IMR-90 (cell line): Measurements from ENCODE around the gene COL2A1. TPM values are rescaled to one million over a fixed set of nuclear protein-coding genes. Genes with fewer than 3 reads are reported as not detected.

Experiments used
- ATAC-seq: fragments of 200-7000 bp; cut with Tn5 transposase; 2 replicates; pipeline ENCODE4 v1.9.1; 2020; ENCODE audit warnings: low read depth, mild to moderate bottlenecking, moderate library complexity
- BruUV-seq: library from RNA; stranded (reverse); fragments of 400-500 nt; replicated peaks from 2 replicates; lab custom pipeline; 2021; lab: Mats Ljungman, UMichigan
- CTCF ChIA-PET: fragments of 300-600 bp; formaldehyde crosslinking; extraction: SDS; loops from one replicate; lab custom pipeline; 2021; ENCODE audit warnings: antibody characterized with exemption; lab: Yijun Ruan, JAX
- POLR2A ChIA-PET: fragments of 300-600 bp; sonication (Branson Sonifier 250); formaldehyde crosslinking; loops from one replicate; lab custom pipeline; 2022; ENCODE audit warnings: antibody characterized with exemption; ENCODE audit not compliant: unreplicated experiment; lab: Charles Lee
- DNase-seq: peaks from one replicate; pipeline ENCODE4 v3.0.0; 2013
- H2AFZ ChIP-seq: replicated peaks from 2 replicates; pipeline ENCODE3; 2013; ENCODE audit warnings: low read length, mild to moderate bottlenecking; ENCODE audit not compliant: poor library complexity
- H2AK5ac ChIP-seq: 2 replicates; pipeline ENCODE4 v1.6.1; 2013; ENCODE audit warnings: low read depth, low read length, inconsistent platforms
- H2AK9ac ChIP-seq: replicated peaks from 2 replicates; pipeline ENCODE3; 2013; ENCODE audit warnings: mild to moderate bottlenecking, low read depth, low read length, moderate library complexity; ENCODE audit not compliant: poor library complexity
- H2BK120ac ChIP-seq: 2 replicates; pipeline ENCODE4 v1.6.1; 2013; ENCODE audit warnings: low read depth, low read length, inconsistent platforms
- H2BK15ac ChIP-seq: 3 replicates; pipeline ENCODE4 v1.6.1; 2013; ENCODE audit warnings: low read depth, low read length, inconsistent platforms
- H2BK20ac ChIP-seq: 2 replicates; pipeline ENCODE4 v1.6.1; 2013; ENCODE audit warnings: low read depth, mild to moderate bottlenecking, inconsistent platforms, low read length, moderate library complexity
- H2BK5ac ChIP-seq: 2 replicates; pipeline ENCODE4 v1.6.1; 2013; ENCODE audit warnings: mild to moderate bottlenecking, low read depth, low read length, inconsistent platforms; ENCODE audit not compliant: poor library complexity, severe bottlenecking
- H3K14ac ChIP-seq: replicated peaks from 2 replicates; pipeline ENCODE4 v1.6.1; 2013; ENCODE audit warnings: low read depth, low read length, inconsistent platforms
- H3K18ac ChIP-seq: 2 replicates; pipeline ENCODE4 v1.6.1; 2013; ENCODE audit warnings: low read depth, low read length, control low read depth
- H3K23ac ChIP-seq: 2 replicates; pipeline ENCODE4 v1.6.1; 2013; ENCODE audit warnings: low read depth, low read length, inconsistent platforms
- H3K27ac ChIP-seq: 2 replicates; pipeline ENCODE4 v1.5.1; 2013; ENCODE audit warnings: mild to moderate bottlenecking, control low read depth, low read length; ENCODE audit not compliant: insufficient read depth
- H3K27me3 ChIP-seq: 2 replicates; pipeline ENCODE4 v1.6.1; 2013; ENCODE audit warnings: low read length; ENCODE audit not compliant: control insufficient read depth, insufficient read depth
- H3K36me3 ChIP-seq: 2 replicates; pipeline ENCODE4 v1.6.1; 2013; ENCODE audit warnings: low read length, mixed read lengths; ENCODE audit not compliant: control insufficient read depth, insufficient read depth
- H3K4ac ChIP-seq: 2 replicates; pipeline ENCODE4 v1.6.1; 2013; ENCODE audit warnings: low read depth, low read length, inconsistent platforms
- H3K4me1 ChIP-seq: 2 replicates; pipeline ENCODE4 v1.6.1; 2013; ENCODE audit warnings: low read length, mixed read lengths; ENCODE audit not compliant: control insufficient read depth, insufficient read depth
- H3K4me2 ChIP-seq: 2 replicates; pipeline ENCODE4 v1.6.1; 2013; ENCODE audit warnings: low read depth, mild to moderate bottlenecking, control low read depth, low read length, moderate library complexity
- H3K4me3 ChIP-seq: 2 replicates; pipeline ENCODE4 v1.5.1; 2013; ENCODE audit warnings: low read depth, mild to moderate bottlenecking, control low read depth, low read length, moderate library complexity; ENCODE audit not compliant: insufficient read depth
- H3K56ac ChIP-seq: 2 replicates; pipeline ENCODE4 v1.6.1; 2013; ENCODE audit warnings: low read length, inconsistent platforms; ENCODE audit not compliant: insufficient read depth; ENCODE audit errors: extremely low read depth
- H3K79me1 ChIP-seq, 2 experiments: 2 replicates each; pipeline ENCODE4 v1.6.1; 2013; ENCODE audit warnings: low read length in 2 of 2, inconsistent platforms in 1 of 2, low read depth in 1 of 2
- H3K9ac ChIP-seq: 2 replicates; pipeline ENCODE4 v1.6.1; 2013; ENCODE audit warnings: low read depth, low read length, control low read depth
- H3K9me1 ChIP-seq: 2 replicates; pipeline ENCODE4 v1.6.1; 2013; ENCODE audit warnings: low read length, inconsistent platforms; ENCODE audit not compliant: insufficient read depth
- H3K9me3 ChIP-seq: 2 replicates; pipeline ENCODE4 v1.6.1; 2013; ENCODE audit warnings: low read length; ENCODE audit not compliant: control insufficient read depth, insufficient read depth
- H4K20me1 ChIP-seq: 2 replicates; pipeline ENCODE4 v1.6.1; 2013; ENCODE audit warnings: low read length, inconsistent platforms; ENCODE audit not compliant: insufficient read depth
- H4K5ac ChIP-seq: 2 replicates; pipeline ENCODE4 v1.6.1; 2013; ENCODE audit warnings: mild to moderate bottlenecking, low read depth, low read length, control low read depth
- H4K8ac ChIP-seq, 2 experiments: 2 replicates each; pipeline ENCODE4 v1.6.1; 2013; ENCODE audit warnings: low read depth in 2 of 2, low read length in 2 of 2, control low read depth in 1 of 2, inconsistent platforms in 1 of 2
- H4K91ac ChIP-seq: 2 replicates; pipeline ENCODE4 v1.6.1; 2013; ENCODE audit warnings: low read depth, low read length, inconsistent platforms; ENCODE audit not compliant: insufficient read depth
- BHLHE40 ChIP-seq: fragments of 150-350 bp; IDR thresholded peaks from 2 replicates; pipeline ENCODE4 v1.6.1; 2016; ENCODE audit warnings: mild to moderate bottlenecking, low read depth, low read length
- CEBPB ChIP-seq: IDR thresholded peaks from 2 replicates; pipeline ENCODE4 v1.6.1; 2012; ENCODE audit warnings: low read depth, low read length, improper control_type of control experiment
- CHD1 ChIP-seq: IDR thresholded peaks from 2 replicates; pipeline ENCODE4 v1.6.1; 2012; ENCODE audit warnings: low read depth, low read length, improper control_type of control experiment
- CTCF ChIP-seq: conservative IDR thresholded peaks from 2 replicates; pipeline ENCODE4 v1.5.1; 2012; ENCODE audit warnings: mild to moderate bottlenecking, low read depth, low read length, improper control_type of control experiment
- ELK1 ChIP-seq: fragments of 150-350 bp; IDR thresholded peaks from 2 replicates; pipeline ENCODE4 v1.6.1; 2016; ENCODE audit warnings: low read depth, mild to moderate bottlenecking, low read length, moderate library complexity, borderline replicate concordance
- FOS ChIP-seq: fragments of 150-350 bp; IDR thresholded peaks from 2 replicates; pipeline ENCODE4 v1.6.1; 2016; ENCODE audit warnings: low read depth, low read length
- MAFK ChIP-seq: IDR thresholded peaks from 2 replicates; pipeline ENCODE4 v1.6.1; 2012; ENCODE audit warnings: low read depth, low read length, improper control_type of control experiment
- MAZ ChIP-seq: IDR thresholded peaks from 2 replicates; pipeline ENCODE4 v1.6.1; 2012; ENCODE audit warnings: low read depth, mild to moderate bottlenecking, low read length, improper control_type of control experiment, moderate library complexity, borderline replicate concordance
- MXI1 ChIP-seq: IDR thresholded peaks from 2 replicates; pipeline ENCODE4 v1.6.1; 2012; ENCODE audit warnings: low read depth, mild to moderate bottlenecking, low read length, moderate library complexity, borderline replicate concordance
- NFE2L2 ChIP-seq: fragments of 150-350 bp; IDR thresholded peaks from 2 replicates; pipeline ENCODE4 v1.6.1; 2016; ENCODE audit warnings: low read depth, mild to moderate bottlenecking, low read length
- POLR2A ChIP-seq: IDR thresholded peaks from 2 replicates; pipeline ENCODE4 v1.6.1; 2012; ENCODE audit warnings: mild to moderate bottlenecking, low read depth, low read length
- RAD21 ChIP-seq: IDR thresholded peaks from 2 replicates; pipeline ENCODE4 v1.6.1; 2012; ENCODE audit warnings: low read length, improper control_type of control experiment
- RCOR1 ChIP-seq: IDR thresholded peaks from 2 replicates; pipeline ENCODE4 v1.6.1; 2012; ENCODE audit warnings: mild to moderate bottlenecking, low read length, improper control_type of control experiment; ENCODE audit not compliant: insufficient replicate concordance
- RFX5 ChIP-seq: IDR thresholded peaks from 2 replicates; pipeline ENCODE4 v1.8.0; 2012; ENCODE audit warnings: low read depth, mild to moderate bottlenecking, low read length, moderate library complexity
- SMC3 ChIP-seq: fragments of 150-350 bp; IDR thresholded peaks from 2 replicates; pipeline ENCODE4 v1.6.1; 2016; ENCODE audit warnings: low read depth, mild to moderate bottlenecking, antibody characterized with exemption, low read length, moderate library complexity
- whole genome bisulfite sequencing, 2 experiments: methylation state at CpG; one replicate each; pipeline versions ENCODE4 v1.1.5 to v1.1.7; 2013; ENCODE audit warnings: missing lambda C conversion rate in 2 of 2; ENCODE audit not compliant: insufficient read length in 1 of 2; ENCODE audit errors: extremely low coverage in 2 of 2; 5-methylcytosine and 5-hydroxymethylcytosine counted together
- dilution Hi-C: fragments of 300-500 bp; cut with HindIII; formaldehyde crosslinking; loops from one replicate; pipeline ENCODE4 v1.14.3; 2018; ENCODE audit warnings: low sequenced_read_pairs; ENCODE audit not compliant: unreplicated experiment
- in situ Hi-C: fragments of 300-500 bp; cut with MboI; formaldehyde crosslinking; loops from 3 replicates; pipeline ENCODE4 v1.14.3; 2019; ENCODE audit warnings: low sequenced_read_pairs, inconsistent platforms, mixed read lengths
- intact Hi-C: fragments of 100-400 bp; cut with micrococcal nuclease; formaldehyde crosslinking; loops from 2 replicates; pipeline ENCODE4 v1.10.0; 2022
- polyA plus RNA-seq, 3 experiments: library from polyadenylated mRNA; depleted of rRNA; stranded (reverse); fragments of >200 nt; gene quantifications; 2 replicates each; pipeline ENCODE4 v1.2.3, GENCODE V29; 2012; ENCODE audit warnings: low replicate concordance in 1 of 3
- total RNA-seq: library from RNA; depleted of rRNA; stranded (reverse); fragments of >200 nt; gene quantifications from 2 replicates; pipeline ENCODE4 v1.2.3, GENCODE V29; 2012
- TF ChIP-seq, protein P1 (sequence below): fragments of 150-350 bp; IDR thresholded peaks from 2 replicates; pipeline ENCODE4 v1.6.1; 2017; ENCODE audit warnings: mild to moderate bottlenecking, antibody characterized with exemption, low read length, low read depth

COL2A1 gene
- total and polyA plus RNA-seq, 2 of the 4 experiments (the other 2 are of a cell fraction): 0.05 TPM; not detected in 1

- no peak overlapping the region for H3K4me3 ChIP-seq
- H3K9me1 ChIP-seq: no peaks in the 10 kb centered on the region
- dilution Hi-C loops (no loop called here), intact Hi-C loops (no loop called here), in situ Hi-C loops (no loop called here)
- no peak overlapping the region for H3K9ac ChIP-seq
- H4K20me1 ChIP-seq: no peaks in the 10 kb centered on the region
- no peak overlapping the region for H2AK9ac ChIP-seq
- no peak overlapping the region for H2AK5ac ChIP-seq
- H3K27me3 ChIP-seq: peaks cover 54% of the 10 kb centered on the region
- no peak overlapping the region for H4K5ac ChIP-seq
- H2BK120ac ChIP-seq: no peak overlapping the region
- H3K79me1 ChIP-seq: no peaks in the 10 kb centered on the region
- H2AFZ ChIP-seq: no peak overlapping the region
- no peak overlapping the region for H3K23ac ChIP-seq
- no peak overlapping the region for H2BK15ac ChIP-seq
- POLR2A ChIA-PET: no interaction called here
- H3K14ac ChIP-seq: no peak overlapping the region
- BruUV-seq: no TSS peak
- no peak overlapping the region for H4K91ac ChIP-seq
- ATAC-seq (no peak), DNase-seq (no peak)
- no peak overlapping the region for H3K18ac ChIP-seq
- no peak overlapping the region for H3K4me2 ChIP-seq
- H3K56ac ChIP-seq: no peak overlapping the region
- no peaks in the 10 kb centered on the region for H3K4me1 ChIP-seq
- H3K4ac ChIP-seq: no peak overlapping the region
- no peak overlapping the region for H2BK20ac ChIP-seq
- H3K9me3 ChIP-seq: no peaks in the 10 kb centered on the region
- TF ChIP-seq CTCF (no peak), RFX5 (no peak), CHD1 (no peak), MAFK (no peak), RAD21 (no peak), MXI1 (no peak), NFE2L2 (no peak), CEBPB (no peak), BHLHE40 (no peak), RCOR1 (no peak), ELK1 (no peak), POLR2A (no peak), FOS (no peak), SMC3 (no peak), MAZ (no peak)
- TF ChIP-seq, protein P1, sequence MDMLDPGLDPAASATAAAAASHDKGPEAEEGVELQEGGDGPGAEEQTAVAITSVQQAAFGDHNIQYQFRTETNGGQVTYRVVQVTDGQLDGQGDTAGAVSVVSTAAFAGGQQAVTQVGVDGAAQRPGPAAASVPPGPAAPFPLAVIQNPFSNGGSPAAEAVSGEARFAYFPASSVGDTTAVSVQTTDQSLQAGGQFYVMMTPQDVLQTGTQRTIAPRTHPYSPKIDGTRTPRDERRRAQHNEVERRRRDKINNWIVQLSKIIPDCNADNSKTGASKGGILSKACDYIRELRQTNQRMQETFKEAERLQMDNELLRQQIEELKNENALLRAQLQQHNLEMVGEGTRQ: no peak
- CTCF ChIA-PET: no interaction called here
- no peak overlapping the region for H3K27ac ChIP-seq
- WGBS, 2 experiments: 20% methylated on average over 1 of the region's 7 CpGs; no CpG with 5 or more reads in 1 of the 2 experiments
- no peak overlapping the region for H4K8ac ChIP-seq
- no peak overlapping the region for H2BK5ac ChIP-seq
- H3K36me3 ChIP-seq: no peaks in the 10 kb centered on the region
Observed at GRCh38 chr12:47978598-47978873, 25.7 kb downstream of the COL2A1 start.
